ENCODE data around the gene KLHL42.

KLHL42 gene

DNA sequence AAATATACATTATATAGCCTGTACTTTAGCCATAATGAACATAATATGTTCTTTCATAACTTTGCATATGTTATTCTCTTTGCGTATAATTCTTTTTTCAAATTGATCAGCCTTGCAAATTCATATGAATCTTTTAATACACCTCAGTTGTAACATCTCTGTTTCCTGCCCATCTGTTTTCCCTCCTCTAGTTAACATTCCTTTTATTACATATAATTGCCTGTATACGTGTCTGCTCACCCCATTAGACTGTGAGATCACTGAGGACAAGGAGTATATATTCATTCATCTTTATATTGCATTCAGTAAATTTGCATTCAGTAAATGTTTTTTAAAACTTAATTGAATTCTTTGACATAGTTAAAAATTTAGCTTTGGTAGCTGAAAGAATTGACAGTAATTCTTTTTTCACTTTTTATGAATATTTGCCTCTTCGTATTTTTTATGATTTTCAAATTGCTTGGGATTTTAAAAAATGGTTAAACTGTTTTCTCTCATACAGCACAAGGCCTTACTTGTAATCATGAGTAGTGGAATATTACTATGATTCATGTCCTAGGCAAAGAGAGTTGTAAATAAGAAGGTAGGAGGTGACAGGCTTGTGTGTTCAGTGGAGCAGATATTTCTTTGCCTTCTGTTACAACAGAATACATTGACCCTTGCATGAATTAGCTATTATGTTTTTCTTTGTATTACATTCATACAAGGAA, 32.8 kb upstream of the KLHL42 start:
- ChIA-PET CTCF (interaction anchor here (0.5 to 0.9 kb wide), 3 partner anchors 14 to 215 kb away, joined by 3 to 5 read pairs (median 3); no protein-coding TSS in a partner anchor), POLR2A (no interaction called here)
- TF ChIP-seq ZNF384 (IDR thresholded peaks at IDR 0.05) (no peak), FOXA1 (IDR thresholded peaks at IDR 0.05) (no peak), SUZ12 (IDR thresholded peaks at IDR 0.05) (no peak), HDGF (IDR thresholded peaks at IDR 0.05; ENCODE audit: borderline replicate concordance) (no peak), SP1 (IDR thresholded peaks at IDR 0.05) (no peak), LEF1 (IDR thresholded peaks at IDR 0.05; ENCODE audit: borderline replicate concordance) (no peak), NFRKB (IDR thresholded peaks at IDR 0.05) (no peak), BHLHE40 (IDR thresholded peaks at IDR 0.05; ENCODE audit: borderline replicate concordance) (no peak), CTBP1 (IDR thresholded peaks at IDR 0.05; ENCODE audit: borderline replicate concordance) (no peak), FOXK2 (IDR thresholded peaks at IDR 0.05) (no peak), FOXM1 (IDR thresholded peaks at IDR 0.05; ENCODE audit: borderline replicate concordance) (no peak), TARDBP (IDR thresholded peaks at IDR 0.05) (no peak), ARNT (IDR thresholded peaks at IDR 0.05) (no peak), ELF4 (IDR thresholded peaks at IDR 0.05) (no peak)
- TF ChIP-seq, protein P1, sequence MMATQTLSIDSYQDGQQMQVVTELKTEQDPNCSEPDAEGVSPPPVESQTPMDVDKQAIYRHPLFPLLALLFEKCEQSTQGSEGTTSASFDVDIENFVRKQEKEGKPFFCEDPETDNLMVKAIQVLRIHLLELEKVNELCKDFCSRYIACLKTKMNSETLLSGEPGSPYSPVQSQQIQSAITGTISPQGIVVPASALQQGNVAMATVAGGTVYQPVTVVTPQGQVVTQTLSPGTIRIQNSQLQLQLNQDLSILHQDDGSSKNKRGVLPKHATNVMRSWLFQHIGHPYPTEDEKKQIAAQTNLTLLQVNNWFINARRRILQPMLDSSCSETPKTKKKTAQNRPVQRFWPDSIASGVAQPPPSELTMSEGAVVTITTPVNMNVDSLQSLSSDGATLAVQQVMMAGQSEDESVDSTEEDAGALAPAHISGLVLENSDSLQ (IDR thresholded peaks at IDR 0.05): no peak
- no peak for DNase-seq (ENCODE audit: extremely low spot score)

DNA sequence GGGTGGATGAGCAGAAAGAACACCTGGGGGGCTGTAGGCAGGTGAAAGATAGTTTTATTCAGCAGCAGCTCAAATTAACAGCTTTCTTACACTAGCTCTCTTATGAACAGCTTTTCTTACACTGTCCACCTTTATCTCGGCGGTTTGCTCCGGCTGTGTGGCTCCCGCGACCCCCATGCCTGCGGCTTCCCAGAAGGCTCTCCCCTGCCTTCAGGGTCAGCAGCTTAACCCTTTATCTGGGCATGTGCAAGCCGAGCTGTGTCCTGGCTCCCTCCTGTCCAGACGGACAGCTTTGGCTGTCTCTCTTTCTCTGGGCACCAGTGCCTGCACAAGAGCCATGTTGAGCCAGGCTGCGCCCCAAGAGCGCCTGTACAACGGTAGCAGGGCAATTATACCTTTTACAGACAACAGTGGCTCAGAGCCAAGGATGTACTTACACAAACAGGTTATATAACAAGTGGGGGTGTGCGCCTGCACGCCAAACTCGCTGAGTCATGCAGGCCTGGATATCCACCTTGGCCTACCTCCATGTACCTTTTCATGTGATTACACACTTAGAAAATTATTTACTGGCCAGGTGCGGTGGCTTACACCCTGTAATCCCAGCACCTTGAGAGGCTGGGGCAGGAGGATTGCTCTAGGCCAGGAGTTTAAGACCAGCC, 28.5 kb upstream of the KLHL42 start:
- no peak for DNase-seq (ENCODE audit: extremely low spot score)
- ChIA-PET POLR2A (no interaction called here), CTCF (no interaction called here)
- TF ChIP-seq FOXM1 (IDR thresholded peaks at IDR 0.05; ENCODE audit: borderline replicate concordance) (no peak), NFRKB (IDR thresholded peaks at IDR 0.05) (no peak), SP1 (IDR thresholded peaks at IDR 0.05) (no peak), SUZ12 (IDR thresholded peaks at IDR 0.05) (no peak), HDGF (IDR thresholded peaks at IDR 0.05; ENCODE audit: borderline replicate concordance) (no peak), LEF1 (IDR thresholded peaks at IDR 0.05; ENCODE audit: borderline replicate concordance) (no peak), FOXA1 (IDR thresholded peaks at IDR 0.05) (no peak), FOXK2 (IDR thresholded peaks at IDR 0.05) (no peak), ELF4 (IDR thresholded peaks at IDR 0.05) (no peak), ARNT (IDR thresholded peaks at IDR 0.05) (no peak), CTBP1 (IDR thresholded peaks at IDR 0.05; ENCODE audit: borderline replicate concordance) (no peak), ZNF384 (IDR thresholded peaks at IDR 0.05) (no peak), TARDBP (IDR thresholded peaks at IDR 0.05) (no peak), BHLHE40 (IDR thresholded peaks at IDR 0.05; ENCODE audit: borderline replicate concordance) (no peak), L3MBTL2 (conservative IDR thresholded peaks at IDR 0.05) (no peak)
- TF ChIP-seq, protein P1 (IDR thresholded peaks at IDR 0.05): no peak

DNA sequence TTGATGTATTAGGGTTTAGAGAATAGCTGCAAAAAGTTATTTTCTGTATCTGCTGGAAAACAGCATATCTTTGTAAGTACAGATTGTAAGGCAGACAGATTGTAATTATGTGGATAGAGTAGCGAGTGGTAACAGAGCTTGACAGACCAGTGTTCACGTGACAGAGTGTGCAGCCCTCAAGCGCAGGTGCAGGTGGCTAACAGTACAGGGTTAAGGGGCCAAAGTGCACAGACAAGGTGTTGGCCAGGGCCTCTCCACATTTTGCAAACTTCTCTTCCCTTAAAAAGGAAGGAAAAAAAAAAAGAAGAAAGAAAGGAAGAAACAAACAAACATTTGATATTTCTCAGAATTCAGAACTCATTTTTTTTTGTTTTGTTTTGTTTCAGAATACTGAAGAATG, 25.2 kb upstream of the KLHL42 start:
- POLR2A ChIA-PET: no interaction called here
- no peak for TF ChIP-seq LEF1 (IDR thresholded peaks at IDR 0.05; ENCODE audit: borderline replicate concordance)
- no peak for TF ChIP-seq SP1 (IDR thresholded peaks at IDR 0.05)
- TF ChIP-seq L3MBTL2 (conservative IDR thresholded peaks at IDR 0.05): no peak
- TF ChIP-seq ELF4 (IDR thresholded peaks at IDR 0.05): no peak
- no peak for TF ChIP-seq CTBP1 (IDR thresholded peaks at IDR 0.05; ENCODE audit: borderline replicate concordance)
- no peak for TF ChIP-seq TARDBP (IDR thresholded peaks at IDR 0.05)
- TF ChIP-seq FOXK2 (IDR thresholded peaks at IDR 0.05): no peak
- TF ChIP-seq ARNT (IDR thresholded peaks at IDR 0.05): no peak
- no peak for TF ChIP-seq FOXA1 (IDR thresholded peaks at IDR 0.05)
- TF ChIP-seq ZNF384 (IDR thresholded peaks at IDR 0.05): no peak
- no peak for TF ChIP-seq BHLHE40 (IDR thresholded peaks at IDR 0.05; ENCODE audit: borderline replicate concordance)
- no peak for TF ChIP-seq NFRKB (IDR thresholded peaks at IDR 0.05)
- TF ChIP-seq FOXM1 (IDR thresholded peaks at IDR 0.05; ENCODE audit: borderline replicate concordance): no peak
- no peak for TF ChIP-seq HDGF (IDR thresholded peaks at IDR 0.05; ENCODE audit: borderline replicate concordance)
- no peak for TF ChIP-seq SUZ12 (IDR thresholded peaks at IDR 0.05)
- TF ChIP-seq, protein P1 (IDR thresholded peaks at IDR 0.05): no peak
- CTCF ChIA-PET: no interaction called here
- DNase-seq (ENCODE audit: extremely low spot score): no peak

DNA sequence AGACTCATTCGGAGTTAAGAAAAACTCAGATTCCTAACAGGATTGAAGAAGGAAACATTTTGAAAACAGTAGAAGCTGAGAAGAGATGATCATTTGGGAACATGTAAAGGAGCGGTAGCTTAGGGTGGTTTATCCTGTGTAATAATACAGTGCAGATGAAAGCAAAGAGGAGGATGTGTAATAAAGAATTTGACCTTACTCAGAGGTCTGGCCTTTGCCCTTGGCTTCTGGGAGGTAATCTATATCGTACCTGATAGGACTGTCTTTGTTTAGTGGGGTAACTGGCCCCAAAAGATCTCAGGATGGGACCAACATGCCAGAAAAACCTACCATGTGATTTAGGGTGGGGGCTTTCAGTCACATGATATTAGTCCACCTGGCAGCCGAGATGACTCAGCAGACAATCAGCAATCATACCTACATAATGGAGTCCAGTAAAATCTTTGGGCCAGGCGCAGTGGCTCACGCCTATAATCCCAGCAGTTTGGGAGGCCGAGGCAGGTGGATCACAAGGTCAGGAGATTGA, 23.3 kb upstream of the KLHL42 start:
- POLR2A ChIA-PET: interaction anchor here (1.2 kb wide), 1 partner anchor 22 kb away, joined by 3 read pairs; no protein-coding TSS in a partner anchor
- CTCF ChIA-PET: no interaction called here
- DNase-seq (ENCODE audit: extremely low spot score): no peak
- TF ChIP-seq ZNF384 (IDR thresholded peaks at IDR 0.05): no peak
- TF ChIP-seq L3MBTL2 (conservative IDR thresholded peaks at IDR 0.05): no peak
- TF ChIP-seq FOXK2 (IDR thresholded peaks at IDR 0.05): no peak
- no peak for TF ChIP-seq SP1 (IDR thresholded peaks at IDR 0.05)
- TF ChIP-seq CTBP1 (IDR thresholded peaks at IDR 0.05; ENCODE audit: borderline replicate concordance): no peak
- no peak for TF ChIP-seq NFRKB (IDR thresholded peaks at IDR 0.05)
- TF ChIP-seq SUZ12 (IDR thresholded peaks at IDR 0.05): no peak
- TF ChIP-seq ARNT (IDR thresholded peaks at IDR 0.05): no peak
- TF ChIP-seq HDGF (IDR thresholded peaks at IDR 0.05; ENCODE audit: borderline replicate concordance): no peak
- no peak for TF ChIP-seq FOXA1 (IDR thresholded peaks at IDR 0.05)
- TF ChIP-seq FOXM1 (IDR thresholded peaks at IDR 0.05; ENCODE audit: borderline replicate concordance): no peak
- TF ChIP-seq, protein P1 (IDR thresholded peaks at IDR 0.05): no peak
- no peak for TF ChIP-seq BHLHE40 (IDR thresholded peaks at IDR 0.05; ENCODE audit: borderline replicate concordance)
- TF ChIP-seq ELF4 (IDR thresholded peaks at IDR 0.05): no peak
- TF ChIP-seq TARDBP (IDR thresholded peaks at IDR 0.05): no peak
- no peak for TF ChIP-seq LEF1 (IDR thresholded peaks at IDR 0.05; ENCODE audit: borderline replicate concordance)

Data from HEK293T (cell line).